ENCODE data around the gene FAM180B.
"Not testable (repeated sequence)": the region's sequence is repeated elsewhere in the genome, so short reads cannot be mapped to it uniquely, and the experiment has no call there.

The FAM180B gene

DNA sequence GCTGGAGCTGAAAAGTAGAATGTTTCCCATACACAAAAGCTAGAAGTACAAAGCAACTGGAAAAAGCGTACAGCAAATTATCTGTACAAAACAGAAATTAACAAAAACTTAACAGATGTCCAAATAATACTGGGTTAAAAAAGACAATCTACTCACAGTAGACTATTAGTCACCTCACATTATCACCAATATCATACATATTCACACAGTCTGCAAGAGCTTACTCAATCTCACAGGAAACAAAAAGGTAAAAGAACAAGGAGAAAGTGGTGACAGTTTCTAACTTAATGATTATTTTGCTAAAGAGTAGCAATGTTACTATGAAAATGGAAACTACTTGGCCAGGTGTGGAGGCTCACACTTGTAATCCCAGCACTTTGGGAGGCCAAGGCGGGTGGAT lies 45.4 kb upstream of the FAM180B start:
- ATAC-seq (ENCODE audit: low read depth) (no peak), DNase-seq (ENCODE audit: low spot score) (no peak)
- H3K36me3 ChIP-seq (ENCODE audit: low read depth) = peaks cover 15% of the 10 kb centered on the region
- no peaks in the 10 kb centered on the region for H3K27me3 ChIP-seq (ENCODE audit: insufficient read depth, poor library complexity, severe bottlenecking)
- TF ChIP-seq, protein P1, sequence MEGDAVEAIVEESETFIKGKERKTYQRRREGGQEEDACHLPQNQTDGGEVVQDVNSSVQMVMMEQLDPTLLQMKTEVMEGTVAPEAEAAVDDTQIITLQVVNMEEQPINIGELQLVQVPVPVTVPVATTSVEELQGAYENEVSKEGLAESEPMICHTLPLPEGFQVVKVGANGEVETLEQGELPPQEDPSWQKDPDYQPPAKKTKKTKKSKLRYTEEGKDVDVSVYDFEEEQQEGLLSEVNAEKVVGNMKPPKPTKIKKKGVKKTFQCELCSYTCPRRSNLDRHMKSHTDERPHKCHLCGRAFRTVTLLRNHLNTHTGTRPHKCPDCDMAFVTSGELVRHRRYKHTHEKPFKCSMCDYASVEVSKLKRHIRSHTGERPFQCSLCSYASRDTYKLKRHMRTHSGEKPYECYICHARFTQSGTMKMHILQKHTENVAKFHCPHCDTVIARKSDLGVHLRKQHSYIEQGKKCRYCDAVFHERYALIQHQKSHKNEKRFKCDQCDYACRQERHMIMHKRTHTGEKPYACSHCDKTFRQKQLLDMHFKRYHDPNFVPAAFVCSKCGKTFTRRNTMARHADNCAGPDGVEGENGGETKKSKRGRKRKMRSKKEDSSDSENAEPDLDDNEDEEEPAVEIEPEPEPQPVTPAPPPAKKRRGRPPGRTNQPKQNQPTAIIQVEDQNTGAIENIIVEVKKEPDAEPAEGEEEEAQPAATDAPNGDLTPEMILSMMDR (IDR thresholded peaks at IDR 0.05; ENCODE audit: poor library complexity, severe bottlenecking) = no peak
- H3K4me1 ChIP-seq (ENCODE audit: insufficient read depth, poor library complexity, severe bottlenecking) = peaks cover 33% of the 10 kb centered on the region
- no peaks in the 10 kb centered on the region for H3K9me3 ChIP-seq (ENCODE audit: severe bottlenecking)
- no peak overlapping the region for H3K4me3 ChIP-seq (ENCODE audit: severe bottlenecking)
- peak overlapping the region; percentile 98 for H3K27ac ChIP-seq (ENCODE audit: poor library complexity, severe bottlenecking)

DNA sequence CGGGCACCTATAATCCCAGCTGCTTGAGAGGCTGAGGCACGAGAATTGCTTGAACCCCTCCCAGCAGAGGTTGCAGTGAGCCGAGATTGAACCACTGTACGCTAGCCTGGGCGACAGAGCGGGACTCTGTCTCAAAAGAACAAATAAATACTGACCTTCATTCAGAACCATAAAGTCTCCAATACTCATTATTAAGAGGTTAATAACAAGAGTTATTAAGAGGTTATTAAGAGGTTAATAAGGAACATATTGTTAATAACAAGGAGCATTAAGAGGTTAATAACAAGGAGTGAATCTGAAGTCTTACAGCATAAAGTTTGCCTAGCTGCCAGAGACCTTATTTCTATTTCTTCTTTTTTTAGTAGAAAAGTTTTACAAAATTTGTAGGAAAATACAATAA lies 41.2 kb upstream of the FAM180B start:
- H3K4me3 ChIP-seq (ENCODE audit: severe bottlenecking) = no peak overlapping the region
- peaks cover 36% of the 10 kb centered on the region for H3K36me3 ChIP-seq (ENCODE audit: low read depth)
- DNase-seq (ENCODE audit: low spot score) (no peak), ATAC-seq (ENCODE audit: low read depth) (no peak)
- no peak overlapping the region for H3K27ac ChIP-seq (ENCODE audit: poor library complexity, severe bottlenecking)
- H3K27me3 ChIP-seq (ENCODE audit: insufficient read depth, poor library complexity, severe bottlenecking) = no peaks in the 10 kb centered on the region
- TF ChIP-seq, protein P1 (IDR thresholded peaks at IDR 0.05; ENCODE audit: poor library complexity, severe bottlenecking) = no peak
- H3K9me3 ChIP-seq (ENCODE audit: severe bottlenecking) = no peaks in the 10 kb centered on the region
- H3K4me1 ChIP-seq (ENCODE audit: insufficient read depth, poor library complexity, severe bottlenecking) = peaks cover 37% of the 10 kb centered on the region

DNA sequence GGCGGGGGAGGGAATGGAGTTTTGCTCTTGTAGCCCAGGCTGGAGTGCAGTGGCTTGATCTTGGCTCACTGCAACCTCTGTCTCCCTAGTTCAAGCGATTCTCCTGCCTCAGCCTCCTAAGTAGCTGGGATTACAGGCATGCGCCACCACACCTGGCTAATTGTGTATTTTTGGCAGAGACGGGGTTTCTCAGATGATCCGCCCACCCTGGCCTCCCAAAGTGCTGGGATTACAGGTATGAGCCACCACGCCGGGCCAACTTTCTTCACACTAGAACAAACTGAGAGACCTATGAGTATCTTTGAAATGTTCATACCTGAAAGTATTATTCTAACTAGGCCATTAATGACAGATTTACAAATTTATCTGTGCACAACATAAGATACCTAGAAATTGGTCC lies 40.2 kb upstream of the FAM180B start:
- not testable (repeated sequence) for H3K4me3 ChIP-seq (ENCODE audit: severe bottlenecking); H3K27ac ChIP-seq (ENCODE audit: poor library complexity, severe bottlenecking); H3K9me3 ChIP-seq (ENCODE audit: severe bottlenecking); H3K27me3 ChIP-seq (ENCODE audit: insufficient read depth, poor library complexity, severe bottlenecking); DNase-seq (ENCODE audit: low spot score); ATAC-seq (ENCODE audit: low read depth)
- peaks cover 33% of the 10 kb centered on the region for H3K4me1 ChIP-seq (ENCODE audit: insufficient read depth, poor library complexity, severe bottlenecking)
- H3K36me3 ChIP-seq (ENCODE audit: low read depth) = peaks cover 44% of the 10 kb centered on the region

DNA sequence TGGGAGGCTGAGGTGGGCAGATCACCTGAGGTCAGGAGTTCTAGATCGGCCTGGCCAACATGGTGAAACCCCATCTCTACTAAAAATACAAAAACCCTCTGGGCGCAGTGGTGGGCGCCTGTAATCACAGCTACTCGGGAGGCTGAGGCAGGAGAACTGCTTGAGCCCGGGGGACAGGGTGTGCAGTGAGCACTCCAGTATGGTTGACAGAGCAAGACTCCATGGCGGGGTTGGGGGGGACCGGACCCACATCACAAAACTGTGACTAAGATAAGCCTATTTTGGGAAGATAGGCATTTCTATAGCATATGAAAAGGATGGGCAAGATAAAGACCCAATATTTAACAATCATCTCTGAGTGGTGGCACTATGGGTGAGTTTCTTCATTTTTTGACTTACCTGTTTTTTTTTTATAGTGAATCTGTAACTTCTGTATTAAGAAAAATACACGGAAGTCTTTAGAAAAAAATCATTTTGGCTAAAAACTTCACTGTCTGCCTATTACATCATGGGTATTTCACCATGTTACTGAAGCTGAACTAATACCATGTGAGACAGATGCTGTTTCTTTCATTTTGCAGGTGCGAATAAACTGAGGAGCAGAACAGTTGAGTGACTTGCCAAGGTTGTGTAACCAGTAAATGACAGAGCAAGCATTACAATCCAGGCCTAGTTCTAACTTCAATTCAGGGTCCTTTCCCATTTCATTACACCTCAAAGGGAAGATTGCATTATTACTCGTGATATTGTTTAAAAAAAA lies 36.0 kb upstream of the FAM180B start:
- H3K27me3 ChIP-seq (ENCODE audit: insufficient read depth, poor library complexity, severe bottlenecking) = no peaks in the 10 kb centered on the region
- ATAC-seq (ENCODE audit: low read depth) = no peak

DNA sequence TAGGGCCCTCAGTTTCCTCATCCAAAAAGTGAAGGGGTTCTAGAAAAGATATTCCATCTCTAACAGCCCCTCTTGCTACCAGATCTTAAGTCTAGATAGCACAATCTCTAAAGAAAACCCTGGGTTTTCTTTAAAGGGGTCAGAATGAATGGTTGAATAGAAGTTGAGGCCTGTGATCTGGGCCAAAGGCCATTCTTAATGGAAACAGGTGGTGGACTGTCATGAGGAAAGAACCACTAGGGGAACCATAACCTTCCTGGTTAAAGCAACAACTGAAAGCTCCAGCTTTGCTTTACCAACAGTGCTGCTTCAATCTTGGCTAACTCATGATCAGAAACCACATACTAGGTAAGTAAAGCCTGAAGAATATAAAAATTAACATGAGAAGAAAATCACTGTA lies 35.4 kb upstream of the FAM180B start:
- TF ChIP-seq, protein P1 (IDR thresholded peaks at IDR 0.05; ENCODE audit: poor library complexity, severe bottlenecking) = peak; percentile 35
- no peak for ATAC-seq (ENCODE audit: low read depth)
- Histone ChIP-seq H3K27ac (ENCODE audit: poor library complexity, severe bottlenecking) (peak overlapping the region; percentile 82), H3K9me3 (ENCODE audit: severe bottlenecking) (no peaks in the 10 kb centered on the region), H3K27me3 (ENCODE audit: insufficient read depth, poor library complexity, severe bottlenecking) (no peaks in the 10 kb centered on the region), H3K4me1 (ENCODE audit: insufficient read depth, poor library complexity, severe bottlenecking) (peaks cover 30% of the 10 kb centered on the region), H3K36me3 (ENCODE audit: low read depth) (peaks cover 41% of the 10 kb centered on the region), H3K4me3 (ENCODE audit: severe bottlenecking) (peak overlapping the region; percentile 75)
- no peak for DNase-seq (ENCODE audit: low spot score)

More for the DNA sequence above, 36.0 kb upstream of the FAM180B start:
- DNase-seq (ENCODE audit: low spot score) = no peak
- Histone ChIP-seq H3K36me3 (ENCODE audit: low read depth) (peaks cover 43% of the 10 kb centered on the region), H3K4me3 (ENCODE audit: severe bottlenecking) (peak overlapping the region; percentile 75), H3K4me1 (ENCODE audit: insufficient read depth, poor library complexity, severe bottlenecking) (peaks cover 30% of the 10 kb centered on the region), H3K27ac (ENCODE audit: poor library complexity, severe bottlenecking) (no peak overlapping the region), H3K9me3 (ENCODE audit: severe bottlenecking) (no peaks in the 10 kb centered on the region)
- TF ChIP-seq, protein P1 (IDR thresholded peaks at IDR 0.05; ENCODE audit: poor library complexity, severe bottlenecking) = no peak
